Ovary (tissue), 9 donors: ENCODE measurements around the gene SBNO2. TPM values are rescaled to one million over a fixed set of nuclear protein-coding genes. Genes with fewer than 3 reads are reported as not detected.

Source experiments
- DNase-seq, 5 donors: peaks; one replicate each; pipeline ENCODE4 v3.0.0-alpha.2; 2019 to 2020
- H3K27ac ChIP-seq, 2 donors: fragments of 200-600 bp; one replicate each; pipeline versions ENCODE4 v1.5.1 to v1.8.0; 2019 to 2022
- H3K27me3 ChIP-seq: fragments of 200-600 bp; one replicate; pipeline ENCODE4 v1.8.0; 2022
- H3K36me3 ChIP-seq: fragments of 200-600 bp; sonication (generic); one replicate; pipeline ENCODE4 v1.5.1; 2019
- H3K4me1 ChIP-seq: one replicate; pipeline ENCODE4 v1.8.1; 2013; ENCODE audit warnings: mild to moderate bottlenecking, moderate library complexity; ENCODE audit not compliant: insufficient read depth
- H3K4me3 ChIP-seq: fragments of 200-600 bp; sonication (generic); one replicate; pipeline ENCODE4 v1.5.1; 2017
- H3K9me3 ChIP-seq, 2 donors: fragments of 200-600 bp in 1 of 2; sonication (generic) in 1 of 2; one replicate each; pipeline versions ENCODE4 v1.5.1 to v1.8.1; 2013 to 2019; ENCODE audit warnings: mild to moderate bottlenecking in 1 of 2, moderate library complexity in 1 of 2
- EP300 ChIP-seq: sonication (generic); formaldehyde crosslinking; IDR thresholded peaks from one replicate; pipeline ENCODE4 v1.6.1; 2017; ENCODE audit warnings: antibody characterized with exemption
- POLR2A ChIP-seq: fragments of 450-650 bp; IDR thresholded peaks from one replicate; pipeline ENCODE4 v1.6.1; 2017; ENCODE audit warnings: antibody characterized with exemption, mild to moderate bottlenecking, moderate library complexity
- WGBS, 3 donors: extraction: QIAGEN DNeasy Blood & Tissue Kit in 1 of 3; methylation state at CpG; one replicate each; pipeline versions ENCODE4 v1.1.5 to v1.1.7; 2013 to 2017; 5-methylcytosine and 5-hydroxymethylcytosine counted together
- intact Hi-C, 4 donors: fragments of 100-400 bp; cut with DNase I; formaldehyde crosslinking; loops; one replicate each; pipeline versions ENCODE4 v1.11.0 to v1.15.1; 2022 to 2023
- polyA plus RNA-seq, 2 donors: library from polyadenylated mRNA; stranded (reverse); fragments of 200-250 nt in 1 of 2; fragments of 350-450 nt in 1 of 2; fragmentation: Illumina TruSeq in 1 of 2; extraction: RNeasy Lipid Tissue Mini Kit (QIAGEN cat#74804) in 1 of 2; gene quantifications; one replicate each; pipeline ENCODE4 v1.2.3, GENCODE V29; 2013 to 2014
- total RNA-seq, 7 donors: library from RNA; depleted of rRNA in 2 of 7; stranded (reverse); fragments of >200 nt in 2 of 7; fragmentation: NEBNext Ultra II Directional in 3 of 7; extraction: Animal tissue kit (Norgen Biotek cat#: 25700) in 3 of 7; gene quantifications; one replicate each; pipeline versions ENCODE4 v1.1.0 to v1.2.4, GENCODE V29; 2016 to 2023
- TF ChIP-seq, protein P1 (sequence below), 3 donors: fragments of 450-650 bp in 2 of 3; fragments of 200-600 bp in 1 of 3; IDR thresholded peaks; one replicate each; pipeline versions ENCODE4 v1.5.1 to v1.8.0; 2016 to 2022; ENCODE audit warnings: antibody characterized with exemption in 3 of 3, mild to moderate bottlenecking in 1 of 3
- donor health status: DM: no; HTN: no; CAD: no; lungs with moderate emphysema.
- donor health status: DM: no; HTN: no; CAD: no.
- donor health status: Bipolar disorder and iron deficiency.
- donor health status: DM: yes; HTN: yes; CAD: no.
- donor health status: DM: no; HTN: no; CAD: no.
- donor health status: DM: yes; HTN: yes; CAD: no.

SBNO2 gene
- total and polyA plus RNA-seq, 9 donors = 6.1 to 92.6 (median 60.9) TPM

DNA sequence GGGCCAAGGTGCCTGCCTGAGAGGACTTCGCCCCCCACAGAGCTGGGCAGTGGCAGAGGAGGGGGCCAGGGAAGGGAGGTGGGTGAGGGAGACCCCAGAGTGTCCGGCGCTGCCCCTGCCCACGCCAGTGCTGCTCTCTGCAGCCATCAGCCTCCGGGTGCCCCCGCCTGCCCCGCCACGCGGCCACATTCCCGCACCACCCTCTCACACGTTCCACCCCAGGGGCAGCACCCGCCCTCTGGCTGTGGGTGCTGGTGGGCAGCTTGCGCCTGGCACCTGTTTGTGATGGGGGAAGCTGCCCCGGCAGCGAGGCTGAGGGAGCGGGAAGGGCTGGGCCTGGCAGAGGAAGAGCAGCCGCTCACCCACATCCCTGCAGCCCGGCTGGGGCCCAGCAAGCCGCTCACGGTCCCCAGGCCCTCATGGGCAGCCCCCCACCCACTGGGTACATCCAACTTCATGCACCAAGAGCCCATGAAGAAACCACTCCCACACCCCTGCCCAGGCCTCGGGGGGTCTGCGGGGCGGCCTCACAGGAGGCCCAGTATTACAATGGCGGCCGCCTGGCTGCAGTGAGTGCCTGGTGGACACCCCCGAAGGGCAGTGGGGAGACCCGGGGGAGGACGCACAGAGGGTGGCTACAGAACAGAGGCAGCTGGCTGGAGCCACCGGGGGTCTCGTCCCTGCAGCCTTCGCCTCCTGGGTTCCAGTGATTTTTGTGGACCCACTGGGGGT is 14.0 kb downstream of the SBNO2 start:
- 88 to 89% (median 88%) methylated on average over 27 to 31 of the region's 31 CpGs for WGBS, 3 donors
- intact Hi-C loops = loop anchor here in 1 of 4 donors (10.0 kb wide), 1 partner anchor 1145 kb away; the partner anchor contains the start of gene LINGO3
- peaks cover 11% of the 10 kb centered on the region for H3K4me1 ChIP-seq
- TF ChIP-seq, protein P1, sequence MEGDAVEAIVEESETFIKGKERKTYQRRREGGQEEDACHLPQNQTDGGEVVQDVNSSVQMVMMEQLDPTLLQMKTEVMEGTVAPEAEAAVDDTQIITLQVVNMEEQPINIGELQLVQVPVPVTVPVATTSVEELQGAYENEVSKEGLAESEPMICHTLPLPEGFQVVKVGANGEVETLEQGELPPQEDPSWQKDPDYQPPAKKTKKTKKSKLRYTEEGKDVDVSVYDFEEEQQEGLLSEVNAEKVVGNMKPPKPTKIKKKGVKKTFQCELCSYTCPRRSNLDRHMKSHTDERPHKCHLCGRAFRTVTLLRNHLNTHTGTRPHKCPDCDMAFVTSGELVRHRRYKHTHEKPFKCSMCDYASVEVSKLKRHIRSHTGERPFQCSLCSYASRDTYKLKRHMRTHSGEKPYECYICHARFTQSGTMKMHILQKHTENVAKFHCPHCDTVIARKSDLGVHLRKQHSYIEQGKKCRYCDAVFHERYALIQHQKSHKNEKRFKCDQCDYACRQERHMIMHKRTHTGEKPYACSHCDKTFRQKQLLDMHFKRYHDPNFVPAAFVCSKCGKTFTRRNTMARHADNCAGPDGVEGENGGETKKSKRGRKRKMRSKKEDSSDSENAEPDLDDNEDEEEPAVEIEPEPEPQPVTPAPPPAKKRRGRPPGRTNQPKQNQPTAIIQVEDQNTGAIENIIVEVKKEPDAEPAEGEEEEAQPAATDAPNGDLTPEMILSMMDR (IDR thresholded peaks at IDR 0.05) = no peak
- no peak for TF ChIP-seq POLR2A
- no peak for TF ChIP-seq EP300
- H3K9me3 ChIP-seq = no peaks in the 10 kb centered on the region
- H3K36me3 ChIP-seq = no peaks in the 10 kb centered on the region
- no peak overlapping the region for H3K4me3 ChIP-seq
- no peak for DNase-seq
- no peaks in the 10 kb centered on the region for H3K27me3 ChIP-seq
- no peak overlapping the region for H3K27ac ChIP-seq

DNA sequence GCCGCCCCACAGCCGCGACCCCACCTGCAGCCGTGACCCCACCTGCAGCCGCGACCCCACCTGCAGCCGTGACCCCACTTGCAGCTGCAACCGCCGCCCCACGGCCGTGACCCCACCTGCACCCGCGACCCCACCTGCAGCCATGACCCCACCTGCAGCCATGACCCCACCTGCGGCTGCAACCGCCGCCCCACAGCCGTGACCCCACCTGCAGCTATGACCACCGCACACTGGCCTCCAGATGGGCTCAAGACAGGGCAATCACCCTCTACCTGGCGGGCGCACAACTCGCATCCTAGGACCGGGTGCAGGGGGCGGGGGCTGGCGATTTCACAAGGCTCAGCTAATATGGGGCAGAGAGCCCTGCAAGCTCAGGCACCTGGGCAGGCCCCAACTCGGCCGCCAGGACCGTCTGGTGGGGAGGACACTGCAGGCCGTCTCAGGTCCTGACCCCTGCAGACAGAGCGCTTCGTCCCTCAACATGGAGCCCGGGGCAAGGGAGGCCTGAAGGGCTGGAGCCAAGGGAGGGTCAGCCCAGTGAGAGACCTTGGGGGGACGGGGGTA is 15.1 kb downstream of the SBNO2 start:
- intact Hi-C loops = loop anchor here in 1 of 4 donors (10.0 kb wide), 1 partner anchor 1146 kb away; the partner anchor contains the start of gene LINGO3
- WGBS, 3 donors = 88 to 93% (median 88%) methylated on average over 24 to 32 of the region's 32 CpGs
- H3K27ac ChIP-seq = no peak overlapping the region
- no peaks in the 10 kb centered on the region for H3K9me3 ChIP-seq
- peaks cover 15% of the 10 kb centered on the region for H3K4me1 ChIP-seq
- DNase-seq = peak in 1 of 5 donors; percentile 36
- H3K36me3 ChIP-seq = no peaks in the 10 kb centered on the region
- H3K4me3 ChIP-seq = no peak overlapping the region
- no peak for TF ChIP-seq POLR2A
- no peak for TF ChIP-seq EP300
- TF ChIP-seq, protein P1 (IDR thresholded peaks at IDR 0.05) = no peak
- H3K27me3 ChIP-seq = no peaks in the 10 kb centered on the region

DNA sequence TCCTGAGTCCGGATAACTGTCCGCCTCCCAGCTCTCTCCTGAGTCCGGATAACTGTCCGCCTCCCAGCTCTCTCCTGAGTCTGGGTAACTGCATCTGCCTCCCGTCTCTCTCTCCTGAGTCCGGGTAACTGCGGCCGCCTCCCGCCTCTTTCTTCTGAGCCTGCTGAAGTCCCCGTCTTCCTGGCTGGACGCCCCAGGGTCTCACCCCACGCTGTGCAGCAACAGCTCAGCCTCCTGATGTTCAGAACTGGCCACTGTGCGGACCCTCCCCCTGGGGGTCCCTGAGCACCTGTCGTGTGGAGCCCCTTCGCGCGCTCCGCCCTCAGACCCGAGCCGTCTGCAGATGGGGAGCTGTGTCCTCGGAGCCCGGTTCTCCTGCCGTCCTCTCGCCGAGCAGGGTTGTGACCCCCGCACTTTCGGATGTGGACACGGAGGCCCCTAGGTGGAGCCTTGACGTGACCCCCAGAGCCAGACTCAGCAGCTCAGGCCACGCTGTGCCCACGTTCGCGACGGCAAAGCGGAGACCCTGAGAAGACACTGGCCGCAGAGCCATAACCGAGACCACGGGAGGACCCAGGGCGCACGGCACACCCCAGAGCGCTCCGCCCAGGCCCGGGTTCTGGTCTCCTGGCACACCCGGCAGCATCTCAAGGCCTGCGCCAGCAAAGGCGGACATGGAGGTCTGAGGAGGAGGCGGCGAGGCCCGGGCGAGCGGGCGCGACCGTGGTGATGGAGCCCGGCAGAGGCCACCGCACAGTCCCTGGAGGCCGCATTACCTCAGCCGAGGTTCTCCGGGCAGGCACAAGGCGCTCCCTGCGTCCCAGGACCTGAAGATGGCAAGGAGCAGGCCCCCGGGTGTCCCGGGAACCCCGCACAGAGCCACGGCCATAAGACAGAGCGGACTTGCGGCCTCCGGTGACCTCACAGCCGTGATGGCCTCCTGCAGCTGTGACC is 15.9 kb downstream of the SBNO2 start:
- Histone ChIP-seq H3K4me1 (peaks cover 15% of the 10 kb centered on the region), H3K4me3 (no peak overlapping the region), H3K36me3 (no peaks in the 10 kb centered on the region), H3K27me3 (no peaks in the 10 kb centered on the region), H3K9me3 (no peaks in the 10 kb centered on the region), H3K27ac (no peak overlapping the region)
- peak in 2 of 5 donors; percentile 29 to 42 for DNase-seq
- WGBS, 3 donors = 91% methylated on average over 65 to 69 of the region's 69 CpGs
- intact Hi-C loops = loop anchor here in 1 of 4 donors (10.0 kb wide), 1 partner anchor 1147 kb away; the partner anchor contains the start of gene LINGO3
- TF ChIP-seq, protein P1 (IDR thresholded peaks at IDR 0.05) = no peak
- TF ChIP-seq EP300 = no peak
- TF ChIP-seq POLR2A = no peak
